Adipose tissue (tissue), 3 donors: Measurements from ENCODE around the gene GPR61. TPM values are rescaled to one million over a fixed set of nuclear protein-coding genes. Genes with fewer than 3 reads are reported as not detected.

ENCODE experiments used
- H3K27ac ChIP-seq: one replicate; pipeline ENCODE4 v1.5.1; 2013; ENCODE audit warnings: low read depth, low read length
- WGBS, 3 donors: extraction: QIAGEN DNeasy Blood & Tissue Kit; methylation state at CpG; one replicate each; pipeline ENCODE4 v1.1.7; 2013; 5-methylcytosine and 5-hydroxymethylcytosine counted together
- polyA plus RNA-seq, 3 donors: library from polyadenylated mRNA; stranded (reverse); fragments of 200-250 nt; gene quantifications; one replicate each; pipeline ENCODE4 v1.2.3, GENCODE V29; 2013
- donor health status: healthy with polysubstance abuse.
- donor health status: Bipolar disorder and iron deficiency.
- donor health status: healthy.

The GPR61 gene
- polyA plus RNA-seq, 3 donors, result not detected

DNA sequence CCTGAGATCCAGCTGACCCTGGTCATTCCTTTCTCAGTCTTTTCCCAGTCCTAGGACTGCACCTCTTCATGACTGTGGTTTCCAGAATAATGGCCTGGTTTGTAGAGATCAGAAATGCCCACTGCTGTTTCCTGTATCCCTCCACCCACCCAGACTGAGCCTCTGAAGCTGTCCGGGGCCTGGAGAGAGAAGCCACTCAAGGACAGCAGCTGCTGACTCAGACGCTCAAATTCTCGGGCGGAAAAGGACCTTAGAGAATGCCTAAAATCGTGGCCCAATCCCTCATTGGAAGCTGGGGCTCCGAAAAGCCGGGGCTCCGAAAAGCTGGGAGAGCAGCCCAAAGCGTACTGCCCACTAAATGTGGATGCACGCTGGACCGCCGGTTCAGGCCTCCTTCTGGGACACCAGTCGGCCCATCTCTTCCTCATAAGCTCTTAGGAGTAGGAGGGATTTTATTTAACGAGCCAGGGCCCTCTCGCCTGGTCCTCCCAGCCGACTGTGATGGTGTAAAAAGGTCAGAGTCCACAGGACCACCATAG, 7.8 kb upstream of the GPR61 start:
- WGBS, 3 donors, result 44 to 57% (median 49%) methylated on average over 16 of the region's 16 CpGs
- no peak overlapping the region for H3K27ac ChIP-seq

- no peak overlapping the region for H3K27ac ChIP-seq
- 13 to 14% (median 13%) methylated on average over 12 of the region's 12 CpGs for WGBS, 3 donors
These were observed 7.1 kb upstream of the GPR61 start for GRCh38 chr1:109532365-109533136.

GRCh38 chr1:109534307-109534858, 5.3 kb upstream of the GPR61 start:
- WGBS, 3 donors, result 65 to 80% (median 74%) methylated on average over 1 of the region's 1 CpG
- H3K27ac ChIP-seq, result no peak overlapping the region

GRCh38 chr1:109535481-109535880, 4.2 kb upstream of the GPR61 start:
- no peak overlapping the region for H3K27ac ChIP-seq

GRCh38 chr1:109535971-109536491, 3.6 kb upstream of the GPR61 start:
- 70 to 81% (median 77%) methylated on average over 5 of the region's 5 CpGs for WGBS, 3 donors
- no peak overlapping the region for H3K27ac ChIP-seq

More at GRCh38 chr1:109535481-109535880, 4.2 kb upstream of the GPR61 start:
- 61 to 77% (median 73%) methylated on average over 4 of the region's 4 CpGs for WGBS, 3 donors

- H3K27ac ChIP-seq, result no peak overlapping the region
- WGBS, 3 donors, result 74 to 91% (median 85%) methylated on average over 9 of the region's 9 CpGs
These were observed 2.1 kb upstream of the GPR61 start for GRCh38 chr1:109537450-109538178.

GRCh38 chr1:109538827-109539555, 681 bp upstream of the GPR61 start:
- WGBS, 3 donors, result 87 to 94% (median 93%) methylated on average over 9 of the region's 9 CpGs
- H3K27ac ChIP-seq, result no peak overlapping the region

DNA sequence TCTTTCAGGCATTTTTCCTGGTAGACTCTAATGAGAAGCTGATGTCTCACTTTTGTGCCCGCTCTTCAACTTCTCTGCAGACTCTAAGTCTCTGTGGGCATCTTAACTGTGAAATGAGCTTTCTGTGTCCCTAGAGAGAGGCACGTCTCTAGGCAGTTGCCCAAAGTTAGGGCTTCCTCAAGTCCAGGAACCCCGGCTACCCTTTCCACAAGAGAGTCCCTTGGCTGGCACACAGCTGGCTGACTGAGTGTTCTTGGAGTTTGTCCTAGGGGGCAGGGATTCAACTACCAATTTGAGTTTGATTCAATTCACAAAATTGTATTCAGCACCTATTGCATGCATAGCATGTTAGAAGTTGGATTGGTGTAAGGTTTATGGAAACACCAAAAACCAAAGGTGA, 1.4 kb downstream of the GPR61 start:
- WGBS, 3 donors, result 73 to 78% (median 74%) methylated on average over 3 of the region's 3 CpGs
- H3K27ac ChIP-seq, result no peak overlapping the region

DNA sequence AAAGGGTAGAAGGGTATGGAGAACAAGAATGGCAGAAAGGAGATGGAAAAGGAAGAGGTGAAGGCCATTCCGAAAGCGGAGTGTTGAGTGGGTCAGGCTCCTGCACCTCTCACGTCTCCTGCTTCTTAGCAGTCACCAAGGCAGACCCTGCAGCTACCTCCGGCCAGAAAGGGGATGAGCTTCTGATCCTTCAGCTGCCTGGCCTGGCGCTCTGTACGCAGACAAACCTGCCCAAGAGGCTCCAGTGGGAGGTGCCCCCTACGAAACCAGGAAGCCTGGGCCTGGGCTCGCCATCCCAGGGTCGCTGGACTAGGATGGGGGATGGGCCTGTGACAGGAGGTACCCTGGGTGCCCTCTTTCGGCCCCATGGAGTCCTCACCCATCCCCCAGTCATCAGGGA, 3.0 kb downstream of the GPR61 start:
- no peak overlapping the region for H3K27ac ChIP-seq
- WGBS, 3 donors, result 86 to 90% (median 89%) methylated on average over 10 of the region's 10 CpGs

GRCh38 chr1:109543283-109543987, 3.8 kb downstream of the GPR61 start:
- H3K27ac ChIP-seq, result no peak overlapping the region
- WGBS, 3 donors, result 85 to 87% (median 85%) methylated on average over 24 of the region's 24 CpGs

- no peak overlapping the region for H3K27ac ChIP-seq
- 70 to 75% (median 71%) methylated on average over 14 of the region's 14 CpGs for WGBS, 3 donors
These were observed 4.5 kb downstream of the GPR61 start for GRCh38 chr1:109543988-109544735.

DNA sequence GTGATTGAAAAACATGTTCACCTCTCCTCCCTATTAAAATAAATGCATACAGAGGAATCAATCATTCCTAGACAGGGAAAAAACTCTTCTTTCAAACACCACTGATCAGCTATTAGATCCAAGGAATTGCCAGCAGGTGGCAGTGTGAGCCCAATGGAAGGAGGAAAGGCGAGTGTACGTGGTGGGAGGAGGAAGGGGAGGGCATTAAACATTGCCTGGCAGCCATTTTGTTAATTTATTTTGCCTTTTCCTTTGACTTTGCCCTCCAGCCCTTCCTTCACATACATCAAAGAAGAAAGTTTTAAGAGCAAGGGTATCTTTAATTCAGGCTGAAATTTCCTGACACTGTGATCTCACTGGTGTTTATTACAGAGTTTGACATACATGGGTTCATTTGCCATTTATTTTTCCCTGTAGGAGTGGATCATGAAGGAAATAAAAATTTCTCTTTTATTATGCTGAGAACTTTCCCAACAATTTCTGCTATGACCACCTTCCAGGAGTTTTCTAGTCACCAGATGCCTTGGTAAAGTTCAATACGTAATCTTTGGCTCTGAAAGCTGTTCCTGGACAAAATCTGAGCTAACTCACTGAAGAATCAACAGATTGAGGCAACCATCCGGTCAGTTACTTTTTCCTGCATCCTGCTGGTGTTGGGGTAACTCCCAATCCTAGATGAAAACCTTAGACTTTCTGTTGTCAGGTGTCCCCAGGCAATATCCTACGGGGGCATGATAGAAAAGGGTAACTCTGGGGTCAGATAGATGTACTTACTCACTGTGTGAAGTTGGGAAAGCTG, 6.8 kb downstream of the GPR61 start:
- H3K27ac ChIP-seq, result no peak overlapping the region
- WGBS, 3 donors, result 16 to 28% (median 27%) methylated on average over 5 of the region's 5 CpGs

GRCh38 chr1:109547463-109548320, 8.0 kb downstream of the GPR61 start:
- peak overlapping the region; percentile 82 for H3K27ac ChIP-seq
- 5 to 8% (median 7%) methylated on average over 22 of the region's 22 CpGs for WGBS, 3 donors

- 0 to 1% (median 1%) methylated on average over 68 of the region's 68 CpGs for WGBS, 3 donors
- peak within 1 kb of the TSS; percentile 82 for H3K27ac ChIP-seq
These were observed 8.9 kb downstream of the GPR61 start, which contains the start of gene GNAI3 for GRCh38 chr1:109548321-109549267. GNAI3 (plus strand) TSS chr1:109548615; CDS start chr1:109548721, 106 bp downstream.
